ACHN (cell line): ENCODE data around the gene TJP3.

ENCODE experiments used
- DNase-seq: peaks from one replicate; pipeline ENCODE4 v3.0.0-alpha.2; 2015
- in situ Hi-C: cut with HindIII; loops from 2 replicates; pipeline ENCODE4 v1.10.0; 2017; ENCODE audit warnings: low sequenced_read_pairs, low pct_ligation_motif_present, low pct_unique_long_range_greater_than_20kb

The TJP3 gene

GRCh38 chr19:3669947-3670795 is 38.0 kb upstream of the TJP3 start:
- in situ Hi-C loops, result no loop called here
- no peak for DNase-seq

- no peak for DNase-seq
- in situ Hi-C loops, result no loop called here
Measured at GRCh38 chr19:3670796-3671679, 37.1 kb upstream of the TJP3 start.

GRCh38 chr19:3671680-3672574 is 36.3 kb upstream of the TJP3 start:
- DNase-seq, result no peak
- in situ Hi-C loops, result no loop called here

- in situ Hi-C loops, result no loop called here
- DNase-seq, result no peak
Measured at GRCh38 chr19:3672575-3672948, 35.6 kb upstream of the TJP3 start.

- in situ Hi-C loops, result no loop called here
- no peak for DNase-seq
Measured at GRCh38 chr19:3672993-3673392, 35.2 kb upstream of the TJP3 start.

GRCh38 chr19:3673506-3674439 is 34.4 kb upstream of the TJP3 start:
- in situ Hi-C loops, result no loop called here

GRCh38 chr19:3674784-3675543 is 33.2 kb upstream of the TJP3 start:
- in situ Hi-C loops, result no loop called here
- DNase-seq, result no peak

More at GRCh38 chr19:3673506-3674439, 34.4 kb upstream of the TJP3 start:
- no peak for DNase-seq

- in situ Hi-C loops, result no loop called here
- no peak for DNase-seq
Measured at GRCh38 chr19:3678188-3678587, 30.0 kb upstream of the TJP3 start.

- DNase-seq, result no peak
- in situ Hi-C loops, result no loop called here
Measured at GRCh38 chr19:3679138-3679537, 29.0 kb upstream of the TJP3 start.

GRCh38 chr19:3679581-3679980 is 28.6 kb upstream of the TJP3 start:
- in situ Hi-C loops, result no loop called here

GRCh38 chr19:3680939-3681338 is 27.2 kb upstream of the TJP3 start:
- in situ Hi-C loops, result no loop called here
- no peak for DNase-seq

More at GRCh38 chr19:3679581-3679980, 28.6 kb upstream of the TJP3 start:
- DNase-seq, result no peak

GRCh38 chr19:3682286-3682685 is 25.9 kb upstream of the TJP3 start:
- in situ Hi-C loops, result no loop called here
- DNase-seq, result no peak

- in situ Hi-C loops, result no loop called here
- DNase-seq, result no peak
Measured at GRCh38 chr19:3682741-3683404, 25.3 kb upstream of the TJP3 start.

- peak; percentile 88 for DNase-seq
- in situ Hi-C loops, result no loop called here
Measured at GRCh38 chr19:3683405-3684053, 24.7 kb upstream of the TJP3 start.

GRCh38 chr19:3684054-3684816 is 23.9 kb upstream of the TJP3 start:
- DNase-seq, result peak; percentile 88
- in situ Hi-C loops, result no loop called here
